GM19099 (cell line): Measurements from ENCODE around the gene LEF1.

ENCODE experiments used
- POLR2A ChIP-seq: IDR thresholded peaks from 3 replicates; pipeline ENCODE4 v1.6.1; 2011; ENCODE audit warnings: low read depth; ENCODE audit not compliant: insufficient read length; ENCODE audit errors: extremely low read depth

LEF1 gene

DNA sequence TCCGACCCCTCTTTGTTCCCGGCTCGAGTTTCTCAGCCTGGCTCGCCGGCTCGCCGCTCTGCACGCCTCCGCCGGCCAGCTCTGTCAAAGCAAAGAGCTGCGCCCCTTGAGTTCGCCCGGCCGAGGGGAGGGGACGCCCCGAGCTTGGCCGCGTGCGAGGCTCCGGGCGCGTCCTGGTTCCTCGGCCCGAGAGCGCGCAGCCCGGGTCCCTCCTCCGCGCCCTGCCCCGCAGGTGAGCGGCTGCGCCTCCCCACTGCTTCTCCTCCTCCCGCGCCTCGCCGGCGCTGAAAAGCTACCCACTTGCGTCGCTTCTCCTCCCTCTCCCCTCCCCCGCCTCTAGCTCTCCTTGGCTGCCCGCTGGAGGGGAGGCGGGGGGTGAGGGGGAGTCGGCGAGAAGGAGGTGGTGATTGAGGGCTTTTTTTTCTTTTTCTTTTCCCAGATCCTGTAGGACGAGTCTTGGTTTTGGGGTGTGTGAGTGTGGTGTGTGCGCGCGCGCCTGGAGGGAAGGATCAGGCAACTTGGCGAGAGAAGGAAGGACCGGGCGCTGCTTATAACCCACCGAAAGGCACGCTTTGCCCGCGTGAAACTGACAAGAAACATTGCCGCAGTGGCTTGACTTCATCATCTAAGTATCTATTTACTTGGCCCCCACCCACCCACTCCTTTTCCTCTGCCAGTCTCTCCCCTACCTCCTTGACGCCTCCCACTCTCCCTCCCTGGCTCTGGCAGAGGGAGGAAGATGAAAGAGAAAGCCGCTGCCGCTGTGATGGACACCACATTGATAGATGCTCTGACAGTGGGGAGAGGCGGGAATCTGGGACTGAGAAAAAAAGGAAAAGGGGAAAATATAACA lies at the start of gene LEF1:
Gene LEF1 (minus strand): TSS at position 262 of the 853 bp plus-strand sequence. CDS start 1,165 bp downstream, outside the sequence.
- TF ChIP-seq POLR2A: no peak

DNA sequence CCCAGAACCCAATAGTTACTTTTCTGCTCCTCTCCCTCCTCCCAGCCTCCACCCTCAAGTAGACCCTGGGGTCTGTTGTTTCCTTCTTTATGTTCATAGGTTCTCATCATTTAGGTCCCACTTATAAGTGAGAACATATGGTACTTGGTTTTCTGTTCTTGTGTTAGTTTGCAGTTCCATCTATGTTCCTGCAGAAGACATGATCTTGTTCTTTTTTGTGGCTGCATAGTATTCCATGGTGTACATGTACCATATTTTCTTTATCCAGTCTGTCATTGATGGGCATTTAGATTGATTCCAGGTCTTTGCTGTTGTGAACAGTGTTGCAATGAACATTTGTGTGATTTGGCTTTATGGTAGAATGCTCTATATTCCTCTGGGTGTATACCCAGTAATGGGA lies 47.8 kb upstream of the LEF1 start:
- TF ChIP-seq POLR2A: no peak

DNA sequence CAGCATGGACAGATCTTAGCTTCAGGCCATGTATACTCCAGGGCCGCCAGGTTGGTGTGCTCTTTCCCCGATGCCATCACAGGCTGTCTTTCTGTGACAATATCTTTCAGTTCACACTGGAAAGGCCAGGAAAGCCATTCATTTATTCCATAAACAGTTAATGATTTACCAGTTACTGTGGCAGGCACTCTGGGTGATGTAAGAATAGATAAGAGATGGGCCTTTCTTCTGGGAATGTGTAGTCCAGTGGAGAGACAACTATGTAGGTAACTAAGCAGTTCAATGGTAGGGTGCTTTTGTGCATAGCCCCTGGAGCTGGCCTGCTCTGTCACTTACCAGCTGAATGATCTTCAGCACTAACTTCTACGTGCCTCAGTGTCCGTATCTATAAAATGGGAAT lies 46.3 kb upstream of the LEF1 start:
- no peak for TF ChIP-seq POLR2A

DNA sequence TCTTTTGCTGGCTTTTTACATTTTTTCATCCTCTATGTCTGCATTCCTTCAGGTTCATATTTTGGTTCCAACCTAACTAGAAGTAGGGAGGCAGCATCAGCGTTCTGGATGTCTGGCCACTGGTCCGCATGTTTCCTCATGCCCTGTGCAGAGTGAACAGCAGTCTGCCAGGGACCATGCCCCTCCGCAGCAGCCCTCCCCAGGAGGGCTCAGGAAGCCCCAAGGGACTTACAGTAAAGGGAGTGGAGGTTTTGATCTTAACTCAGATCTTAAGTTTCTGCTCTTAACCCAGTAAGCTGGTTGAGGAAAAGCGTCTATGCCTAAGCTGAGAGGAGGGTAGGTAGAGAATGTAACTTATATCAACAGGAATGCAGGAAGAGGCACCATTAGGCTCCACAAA lies 45.0 kb upstream of the LEF1 start:
- TF ChIP-seq POLR2A: no peak

DNA sequence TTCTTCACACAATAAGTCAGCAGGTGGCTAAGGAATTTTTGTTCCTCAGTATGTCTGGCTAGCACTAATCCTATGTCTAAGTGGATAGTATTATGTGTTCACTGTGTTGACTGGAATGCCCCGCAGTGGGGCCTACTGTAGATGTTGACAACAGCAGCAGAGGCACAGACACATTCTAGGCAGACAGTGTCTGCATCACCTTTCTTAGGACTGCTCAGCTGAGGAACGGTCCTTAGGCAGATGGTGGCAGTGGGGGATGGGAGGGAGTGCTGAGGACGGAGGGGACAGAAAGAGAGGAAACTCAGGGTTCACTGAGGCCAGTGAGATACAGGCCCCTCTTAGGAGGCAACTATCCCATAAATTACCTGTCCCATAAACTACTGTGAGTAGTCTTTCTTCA lies 44.6 kb upstream of the LEF1 start:
- no peak for TF ChIP-seq POLR2A

DNA sequence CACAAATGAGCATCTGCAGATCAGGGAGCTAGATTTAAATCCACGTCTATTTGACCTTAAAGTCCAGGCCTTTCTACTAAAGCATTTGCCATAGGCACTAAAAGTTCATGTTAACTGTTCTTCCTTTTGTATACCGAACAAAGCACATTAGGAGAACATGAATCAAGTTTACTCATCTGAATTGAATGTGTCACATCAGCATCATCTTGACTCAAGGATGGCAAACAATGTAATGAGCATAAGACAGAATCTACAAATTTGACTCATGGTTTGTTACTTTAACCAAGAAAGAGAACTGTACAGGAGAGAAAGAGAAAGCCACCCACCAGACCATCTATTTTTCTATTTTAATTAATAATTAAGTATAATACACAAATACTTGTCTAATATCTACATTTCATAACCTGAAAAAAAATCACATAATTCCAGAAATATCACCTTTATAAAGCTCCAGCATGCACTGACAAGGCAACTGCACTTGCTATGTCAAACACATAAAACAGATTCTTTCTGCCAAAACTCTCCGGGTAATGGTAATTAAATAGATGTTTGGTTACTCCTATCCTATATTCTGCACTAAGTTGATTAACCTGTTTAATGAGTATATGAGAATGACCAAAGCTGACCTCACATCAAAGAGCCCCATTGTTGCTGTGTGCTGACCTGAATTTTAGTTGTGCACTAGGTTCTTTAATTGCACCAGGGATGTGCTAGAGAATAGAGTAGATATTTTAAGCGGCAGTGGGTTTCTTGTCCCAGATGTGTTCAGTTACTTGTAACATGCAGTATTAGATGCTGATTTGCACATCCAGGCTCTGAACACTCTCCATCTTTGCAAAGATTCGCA lies 42.5 kb upstream of the LEF1 start:
- TF ChIP-seq POLR2A: no peak

DNA sequence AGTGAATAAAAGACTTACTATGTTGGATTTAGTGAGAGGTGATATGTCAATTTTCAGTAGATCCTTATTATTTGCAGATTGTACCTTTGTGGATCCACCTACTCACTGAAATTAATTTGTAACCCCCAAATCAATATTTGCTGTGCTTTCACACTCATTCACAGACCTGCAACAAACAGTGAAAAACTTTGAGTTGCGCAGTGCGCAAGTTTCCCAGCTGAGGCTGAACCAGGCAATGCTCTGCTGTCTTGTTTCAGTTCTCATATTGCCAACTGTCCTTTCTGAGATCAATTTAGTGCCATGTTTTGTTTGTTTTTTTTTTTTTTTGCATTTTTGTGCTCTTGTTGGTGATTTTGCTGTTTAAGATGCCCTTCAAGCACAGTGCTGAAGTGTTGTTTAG lies 40.8 kb upstream of the LEF1 start:
- TF ChIP-seq POLR2A: no peak

DNA sequence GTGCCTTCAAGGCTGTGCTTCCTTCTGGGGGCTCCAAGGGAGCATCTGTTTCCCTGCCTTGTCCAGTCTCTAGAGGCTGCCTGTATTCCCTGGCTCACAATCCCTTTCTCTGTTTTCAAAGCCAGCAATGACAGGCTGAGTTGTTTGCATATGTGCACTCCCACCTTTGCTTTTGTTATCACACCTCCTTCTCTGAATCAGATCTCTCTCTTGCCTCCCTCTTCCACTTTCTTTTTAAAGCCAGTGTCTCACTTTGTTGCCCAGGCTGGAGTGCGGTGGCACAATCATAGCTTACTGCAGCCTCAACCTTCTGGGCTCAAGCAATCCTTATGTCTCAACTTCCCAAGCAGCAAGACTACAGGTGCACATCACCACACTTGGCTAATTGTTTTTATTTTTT lies 37.1 kb upstream of the LEF1 start:
- no peak for TF ChIP-seq POLR2A

DNA sequence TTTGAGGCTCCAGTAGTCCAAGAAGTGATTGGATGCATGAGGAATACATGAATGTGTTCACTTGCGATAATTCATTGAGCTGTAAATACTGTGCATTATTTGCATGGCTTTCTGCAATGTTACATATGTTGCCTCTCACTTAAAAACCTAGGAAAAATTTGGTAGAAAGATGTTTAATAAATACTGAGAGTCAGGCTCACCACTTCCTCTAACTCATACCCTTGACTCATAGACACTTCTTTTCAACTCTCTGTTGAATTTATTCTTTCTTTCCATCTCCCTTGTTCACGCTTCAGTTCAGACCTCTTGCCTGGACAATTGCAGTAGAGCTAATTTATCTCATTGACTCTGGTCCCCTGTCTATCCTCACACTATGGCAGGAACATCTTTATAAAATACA lies 35.8 kb upstream of the LEF1 start:
- no peak for TF ChIP-seq POLR2A

DNA sequence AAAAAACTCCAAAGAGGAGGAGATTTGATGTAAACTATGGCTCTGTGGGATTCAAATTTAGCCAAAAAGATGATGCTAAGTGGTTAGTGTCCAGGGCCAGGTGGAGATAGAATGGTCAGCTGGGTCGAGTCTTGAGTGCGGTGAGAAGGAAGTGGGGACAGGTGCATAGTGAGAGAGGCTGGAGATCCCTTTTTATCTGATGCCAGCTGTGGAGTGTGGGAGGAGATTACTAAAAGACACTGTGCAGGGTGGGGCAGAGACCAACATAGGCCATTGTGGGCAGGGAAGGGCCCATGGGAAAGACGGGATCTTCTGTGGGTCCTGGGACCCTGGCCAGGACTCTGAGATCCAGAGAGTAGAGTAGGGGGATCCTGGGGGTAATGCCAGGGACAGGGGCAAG lies 34.6 kb upstream of the LEF1 start:
- no peak for TF ChIP-seq POLR2A

DNA sequence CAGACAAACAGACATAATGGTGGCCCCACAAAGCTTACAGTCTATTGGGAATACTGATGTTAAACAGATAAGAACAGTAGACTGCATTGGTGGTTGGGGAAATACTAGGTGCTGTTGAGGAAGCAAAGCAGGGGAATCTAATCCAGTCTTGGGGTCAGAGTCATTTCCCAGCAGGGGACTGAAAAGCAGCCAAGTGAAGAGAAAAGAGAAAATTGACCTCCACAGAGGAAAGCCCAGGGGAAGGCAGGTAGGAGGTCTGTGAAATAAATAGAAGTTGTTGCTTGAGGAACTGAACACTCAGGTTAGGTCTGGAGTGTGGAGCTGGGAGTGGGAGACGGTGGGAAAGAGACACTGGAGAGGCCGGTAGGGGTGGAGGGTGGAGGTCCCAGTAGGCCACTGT lies 33.0 kb upstream of the LEF1 start:
- no peak for TF ChIP-seq POLR2A

DNA sequence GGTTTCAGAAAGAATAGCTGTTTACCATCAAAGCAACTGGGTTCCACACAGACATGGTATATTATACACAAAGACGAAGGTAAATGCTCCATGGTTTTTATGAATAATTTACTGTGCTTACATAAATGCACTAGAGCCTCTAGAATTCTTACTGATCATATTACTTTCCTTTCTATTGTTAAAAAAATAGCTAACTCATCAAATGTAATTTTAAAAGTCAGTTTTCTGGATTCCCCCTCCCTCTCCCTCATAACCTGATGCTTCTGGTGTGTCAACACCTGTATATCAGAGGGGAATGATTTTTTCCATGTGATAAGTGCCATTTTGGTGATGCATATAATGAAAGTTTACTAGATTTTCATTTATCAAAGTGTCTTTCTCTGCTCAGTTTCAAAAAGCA lies 31.1 kb upstream of the LEF1 start:
- no peak for TF ChIP-seq POLR2A

DNA sequence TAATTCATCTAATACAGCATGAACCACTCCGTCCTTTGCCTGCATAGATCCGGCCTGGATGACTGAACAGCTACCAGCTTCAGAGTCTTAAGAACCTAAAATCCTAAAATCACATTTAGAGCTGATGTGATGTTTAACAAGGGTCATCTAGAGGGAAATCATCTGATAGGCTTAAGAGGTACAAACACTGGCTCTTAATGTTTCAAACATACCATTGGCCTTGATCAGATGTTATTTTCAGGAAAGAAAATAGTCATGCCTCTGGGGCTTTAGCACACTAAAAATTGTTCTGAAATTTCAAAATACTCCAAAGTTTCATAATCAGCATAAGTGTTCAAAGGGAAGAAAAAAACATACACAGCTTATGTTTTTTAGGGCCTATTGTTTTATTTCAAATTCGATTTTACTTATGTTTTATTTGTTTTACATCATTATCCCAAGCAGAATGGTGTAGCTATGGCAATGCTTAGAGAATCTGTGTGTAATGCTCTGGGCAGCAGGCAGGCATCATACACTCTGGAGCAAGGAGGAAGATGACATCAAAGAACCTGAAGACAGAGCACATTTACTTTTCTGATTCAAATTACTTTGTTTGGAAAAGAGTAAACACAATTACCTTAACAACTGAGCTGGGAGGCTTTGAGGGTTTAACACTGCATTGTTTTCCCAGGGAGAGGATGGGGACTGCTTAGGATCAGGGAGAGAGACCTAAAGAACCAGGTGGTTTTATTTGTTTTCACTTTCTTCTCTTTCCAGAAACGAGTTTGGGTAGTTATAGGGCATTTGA lies 25.3 kb upstream of the LEF1 start:
- no peak for TF ChIP-seq POLR2A

DNA sequence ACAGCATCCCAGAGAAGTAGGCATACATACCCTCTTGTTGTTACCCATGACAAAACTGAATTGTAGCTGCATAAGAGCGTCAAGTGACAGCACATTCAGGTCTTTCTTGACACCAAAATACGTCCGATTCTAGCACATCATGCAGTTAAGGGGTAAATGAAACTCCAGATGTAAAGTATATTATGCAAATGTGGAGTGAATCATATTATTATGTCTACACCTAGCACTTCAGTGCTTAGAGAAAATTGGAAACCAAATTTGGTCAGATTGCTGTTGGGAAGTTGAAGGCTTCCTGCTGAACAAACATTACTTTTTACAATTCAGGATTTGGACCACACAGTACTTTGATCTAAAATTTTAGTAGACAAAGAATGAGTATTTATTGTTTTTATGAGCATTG lies 24.2 kb upstream of the LEF1 start:
- no peak for TF ChIP-seq POLR2A

DNA sequence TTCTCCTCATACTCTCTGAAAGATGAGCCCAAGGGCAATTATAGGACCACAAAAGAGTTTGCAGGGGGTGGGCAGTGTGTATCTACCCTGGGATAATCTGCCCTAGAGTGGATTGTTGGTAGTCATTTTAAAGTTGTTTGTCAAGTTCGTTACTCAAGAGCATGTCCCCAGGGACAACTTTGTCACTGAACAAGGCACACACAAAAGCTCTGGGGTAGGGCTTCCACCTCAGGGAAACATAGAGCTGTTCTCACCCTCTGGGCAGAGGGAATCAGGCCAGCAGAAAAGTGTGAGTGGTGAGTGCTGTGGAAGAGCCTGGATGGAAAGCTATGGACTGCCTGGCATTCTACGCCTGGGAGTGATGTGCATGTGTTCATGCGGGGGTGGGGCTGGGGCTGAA lies 23.3 kb upstream of the LEF1 start:
- no peak for TF ChIP-seq POLR2A
